HG02610 (cell line): ENCODE measurements around the gene PAPLN.
"Not testable (repeated sequence)": the region's sequence is repeated elsewhere in the genome, so short reads cannot be mapped to it uniquely, and the experiment has no call there.

Experiments
- ATAC-seq: cut with Tn5 transposase; IDR thresholded peaks from one replicate; pipeline ENCODE4 v1.9.1; 2021; ENCODE audit warnings: mild to moderate bottlenecking, moderate library complexity; ENCODE audit not compliant: unreplicated experiment

Gene PAPLN

GRCh38 chr14:73283608-73284379 lies 46.5 kb downstream of the PAPLN start:
- no peak for ATAC-seq

DNA sequence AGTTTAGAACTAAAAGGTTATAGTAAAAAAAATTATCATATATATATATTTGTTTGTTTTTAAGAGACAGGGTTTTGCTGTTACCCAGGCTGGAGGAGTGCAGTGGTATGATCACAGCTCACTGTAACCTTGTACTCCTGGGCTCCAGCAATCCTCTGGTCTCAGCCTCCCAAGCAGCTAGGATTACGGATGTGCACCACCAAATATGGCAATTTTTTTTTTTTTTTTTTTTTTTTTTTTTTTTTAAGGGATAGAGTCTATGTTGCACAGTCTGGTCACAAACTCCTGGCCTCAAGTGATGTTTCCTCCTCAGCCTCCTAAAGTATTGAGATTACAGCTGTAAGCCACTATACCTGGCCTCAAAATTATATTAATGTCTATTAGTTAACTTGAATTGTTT lies 48.7 kb downstream of the PAPLN start:
- no peak for ATAC-seq

DNA sequence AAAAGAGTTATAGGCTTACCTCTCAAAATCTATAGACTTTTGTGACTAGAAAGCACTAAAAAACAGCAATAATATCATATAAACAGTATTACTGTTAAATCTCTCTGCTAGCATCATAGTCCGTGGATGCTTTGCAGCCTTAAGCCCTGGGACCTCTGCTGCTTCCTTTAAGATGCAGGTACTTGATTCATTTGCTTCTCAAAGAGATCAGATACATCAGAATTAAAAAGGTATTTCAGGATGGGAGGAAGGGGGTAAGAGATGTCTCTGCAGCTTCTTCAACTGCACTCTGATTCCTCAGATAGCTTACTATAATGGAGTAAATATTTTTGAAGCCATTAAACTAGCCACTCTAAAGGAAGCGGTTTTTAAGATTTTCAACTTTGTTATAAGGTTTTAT lies 49.3 kb downstream of the PAPLN start:
- no peak for ATAC-seq

DNA sequence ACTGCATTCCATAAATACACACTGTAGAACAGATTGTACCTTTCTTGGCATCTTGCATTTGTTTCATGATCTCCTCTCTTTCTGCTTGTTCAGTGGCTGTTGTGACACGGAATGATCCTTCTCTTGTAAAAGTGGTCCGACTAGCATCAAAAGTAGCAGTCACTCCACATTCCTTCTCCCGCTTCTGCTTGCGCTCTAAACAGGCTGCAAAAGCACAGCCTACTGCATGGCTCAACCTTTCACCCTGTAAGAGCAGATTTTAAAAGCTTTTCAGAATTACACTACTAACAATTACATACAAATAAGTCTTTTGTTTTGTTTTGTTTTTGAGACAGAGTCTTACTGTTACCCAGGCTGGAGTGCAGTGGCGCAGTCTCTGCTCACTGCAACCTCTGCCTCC lies 49.8 kb downstream of the PAPLN start:
- no peak for ATAC-seq

DNA sequence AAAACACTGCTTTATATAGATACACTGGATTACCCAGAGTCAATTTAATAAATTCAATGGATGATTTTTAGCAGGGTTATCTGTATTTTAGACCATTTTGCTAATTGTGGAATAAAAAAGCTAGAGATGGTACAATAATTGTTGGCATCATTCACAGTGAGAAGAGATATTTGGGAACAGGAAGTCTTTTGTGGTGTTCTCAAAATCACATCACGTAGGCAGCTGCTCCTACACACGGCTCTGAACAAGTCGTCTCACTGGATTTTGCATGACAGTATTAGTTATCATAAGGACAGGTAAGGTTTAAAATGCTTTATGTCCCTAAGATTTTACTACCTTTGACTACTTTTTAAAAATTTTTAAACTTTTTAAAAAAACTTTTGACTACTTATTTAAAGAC lies 52.0 kb downstream of the PAPLN start:
- ATAC-seq, result no peak

- ATAC-seq, result no peak
These were observed 52.4 kb downstream of the PAPLN start for GRCh38 chr14:73289729-73290128.

DNA sequence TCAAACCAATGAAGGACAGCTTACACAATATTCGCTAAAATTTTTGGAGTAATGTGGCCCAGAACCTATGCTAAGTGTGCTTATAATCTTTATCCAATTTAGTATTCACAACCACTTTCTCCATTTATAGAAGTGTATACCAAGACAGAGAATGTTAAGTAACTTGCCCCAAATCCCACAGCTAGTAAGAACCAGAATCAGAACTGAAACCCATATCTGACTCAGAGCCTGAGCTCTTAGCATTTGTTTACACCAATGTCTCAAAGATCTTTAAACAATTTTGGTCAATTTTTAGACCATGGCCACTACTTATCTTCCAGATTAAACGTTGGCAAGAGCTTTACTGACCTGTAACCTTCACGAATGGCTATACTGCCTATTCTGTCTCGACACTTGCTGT lies 53.0 kb downstream of the PAPLN start:
- ATAC-seq, result peak; percentile 85

- ATAC-seq, result no peak
These were observed 56.8 kb downstream of the PAPLN start for GRCh38 chr14:73293782-73294781.

DNA sequence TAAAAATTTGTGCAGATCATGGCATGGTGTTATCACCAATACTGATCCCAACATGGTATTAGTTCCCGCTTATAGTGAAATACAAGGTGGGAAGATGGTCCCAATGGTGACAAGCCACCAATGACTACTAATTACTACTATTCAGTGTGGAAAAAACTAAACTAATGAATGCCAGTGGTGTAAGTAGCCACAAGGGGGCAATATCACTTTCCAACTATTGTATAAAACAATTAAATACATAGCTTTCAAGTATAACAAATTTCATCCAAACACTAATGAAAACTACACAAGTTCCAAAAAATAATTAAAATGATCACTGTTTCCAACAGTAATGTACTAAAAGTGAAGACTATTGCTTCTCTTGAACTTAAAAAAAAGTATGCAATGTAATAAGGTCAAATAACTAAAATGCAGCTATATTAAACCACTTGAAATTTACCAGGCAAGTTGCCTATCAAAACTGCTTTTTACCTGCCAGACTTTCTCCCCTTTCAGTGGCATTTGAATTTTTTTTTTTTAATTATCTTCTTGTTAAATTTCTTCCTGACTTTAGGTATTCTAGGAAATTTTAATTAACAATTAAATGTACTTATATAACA lies 58.0 kb downstream of the PAPLN start:
- no peak for ATAC-seq

DNA sequence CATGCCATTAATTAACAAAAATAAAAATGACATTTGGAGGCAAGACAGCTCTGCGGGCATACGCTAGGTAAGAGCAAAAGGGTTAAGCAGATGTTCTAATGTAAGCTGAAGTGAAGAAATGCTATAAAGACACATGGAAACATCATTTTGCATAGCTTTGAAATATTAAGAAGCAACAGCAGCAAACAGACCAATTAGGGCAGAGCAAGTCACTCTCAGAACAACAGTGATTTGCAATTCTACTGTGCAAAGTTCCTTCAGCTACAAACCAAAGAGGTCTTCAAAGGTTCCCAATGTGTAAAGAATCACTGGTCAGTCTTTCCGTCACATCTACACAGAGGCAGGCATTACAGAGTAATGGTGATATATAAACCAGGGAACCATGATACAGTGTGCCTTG lies 68.2 kb downstream of the PAPLN start:
- no peak for ATAC-seq

- no peak for ATAC-seq
These were observed 70.0 kb downstream of the PAPLN start for GRCh38 chr14:73307261-73307660.

DNA sequence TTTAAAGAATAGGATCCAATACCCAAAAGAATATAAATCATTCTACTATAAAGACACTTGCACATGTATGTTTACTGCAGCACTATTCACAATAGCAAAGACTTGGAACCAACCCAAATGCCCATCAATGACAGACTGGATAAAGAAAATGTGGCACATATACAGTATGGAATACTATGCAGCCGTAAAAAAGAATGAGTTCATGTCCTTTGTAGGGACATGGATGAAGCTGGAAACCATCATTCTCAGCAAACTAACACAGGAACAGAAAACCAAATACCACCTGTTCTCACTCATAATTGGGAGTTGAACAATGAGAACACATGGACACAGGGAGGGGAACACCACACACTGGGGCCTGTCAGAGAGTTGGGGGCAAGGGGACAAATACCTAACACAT lies 71.9 kb downstream of the PAPLN start:
- ATAC-seq, result not testable (repeated sequence)

DNA sequence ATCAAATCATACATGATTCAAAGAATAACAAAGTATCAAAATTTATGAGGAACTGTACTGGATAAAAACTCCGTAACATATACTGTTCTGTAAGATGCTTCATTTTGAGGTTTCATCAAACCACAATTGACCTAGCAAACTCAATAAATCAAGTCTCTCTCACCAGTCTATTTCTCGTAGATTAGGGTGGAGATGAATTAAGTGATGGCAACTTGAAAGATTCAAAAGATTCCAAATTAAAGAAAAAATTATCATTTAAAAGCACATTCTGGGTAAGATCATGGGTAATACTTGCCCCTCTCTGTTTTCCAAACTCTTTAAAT lies 74.4 kb downstream of the PAPLN start:
- ATAC-seq, result no peak

- no peak for ATAC-seq
These were observed 75.4 kb downstream of the PAPLN start for GRCh38 chr14:73312687-73313086.

GRCh38 chr14:73313151-73313550 lies 75.8 kb downstream of the PAPLN start:
- ATAC-seq, result no peak

DNA sequence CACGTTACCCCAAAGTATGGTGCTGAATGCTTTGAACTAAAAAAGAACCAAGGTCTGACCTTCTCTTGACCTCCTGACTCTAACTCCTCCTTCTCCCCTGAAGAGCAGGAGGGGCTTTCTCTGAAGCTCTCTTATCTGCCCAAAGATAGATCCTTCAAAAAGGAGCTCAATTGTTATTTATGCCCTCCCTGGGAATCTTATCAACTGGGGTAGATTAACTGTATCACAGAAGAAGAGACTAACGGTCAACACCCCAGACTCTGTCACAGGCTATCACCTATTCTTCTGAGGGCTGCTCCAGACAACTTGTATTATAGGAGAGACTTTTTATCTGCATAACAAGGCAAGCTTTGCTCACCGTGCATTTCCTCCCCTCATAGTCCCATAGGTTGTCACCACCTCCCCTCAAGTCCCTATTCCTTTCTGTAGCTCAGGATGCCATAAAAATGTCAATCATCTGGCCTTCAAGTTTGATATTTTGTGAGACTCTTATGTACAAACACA lies 86.6 kb downstream of the PAPLN start:
- ATAC-seq, result no peak
